Nephron progenitor cell (in vitro differentiated cells): Measurements from ENCODE around the gene KCNK3.
A peak's percentile ranks its signal among the peaks of the same experiment; 100 is the strongest.
"Not testable (repeated sequence)": the region's sequence is repeated elsewhere in the genome, so short reads cannot be mapped to it uniquely, and the experiment has no call there.

Experiments
- DNase-seq: peaks from one replicate; pipeline ENCODE4 v3.0.0; 2021
- H3K27ac Mint-ChIP-seq: 2 replicates; pipeline ENCODE4 v1.8.0; 2021; ENCODE audit warnings: mild to moderate bottlenecking, moderate library complexity, mixed read lengths
- H3K27me3 Mint-ChIP-seq: 2 replicates; pipeline ENCODE4 v1.8.0; 2021; ENCODE audit warnings: mild to moderate bottlenecking, low read depth, mixed read lengths; ENCODE audit not compliant: poor library complexity
- H3K36me3 Mint-ChIP-seq: 2 replicates; pipeline ENCODE4 v1.8.0; 2021; ENCODE audit warnings: low read depth, mixed read lengths
- H3K4me1 Mint-ChIP-seq: 2 replicates; pipeline ENCODE4 v1.8.0; 2021; ENCODE audit warnings: mixed read lengths
- H3K4me3 Mint-ChIP-seq: 2 replicates; pipeline ENCODE4 v1.8.0; 2021; ENCODE audit warnings: mild to moderate bottlenecking, moderate library complexity, mixed read lengths
- H3K9me3 Mint-ChIP-seq: 2 replicates; pipeline ENCODE4 v1.8.0; 2021; ENCODE audit warnings: mild to moderate bottlenecking, moderate library complexity, mixed read lengths
- CTCF ChIP-seq: fragments of 200-600 bp; sonication (generic); IDR thresholded peaks from 2 replicates; pipeline ENCODE4 v1.5.0; 2021; ENCODE audit warnings: antibody characterized with exemption

Gene KCNK3

GRCh38 chr2:26658691-26659346 is 33.7 kb upstream of the KCNK3 start:
- Mint-ChIP-seq H3K9me3 (peaks cover 34% of the 10 kb centered on the region), H3K36me3 (no peaks in the 10 kb centered on the region), H3K27me3 (peaks cover 14% of the 10 kb centered on the region), H3K4me1 (peaks cover 5% of the 10 kb centered on the region), H3K4me3 (no peak overlapping the region), H3K27ac (no peak overlapping the region)
- TF ChIP-seq CTCF = no peak
- DNase-seq = no peak

GRCh38 chr2:26660363-26660962 is 32.1 kb upstream of the KCNK3 start:
- Mint-ChIP-seq H3K27me3 (peaks cover 11% of the 10 kb centered on the region), H3K36me3 (no peaks in the 10 kb centered on the region), H3K4me1 (no peaks in the 10 kb centered on the region), H3K4me3 (no peak overlapping the region), H3K9me3 (peaks cover 42% of the 10 kb centered on the region), H3K27ac (no peak overlapping the region)
- DNase-seq = no peak
- no peak for TF ChIP-seq CTCF

- Mint-ChIP-seq H3K4me1 (peaks cover 16% of the 10 kb centered on the region), H3K9me3 (peaks cover 37% of the 10 kb centered on the region)
- not testable (repeated sequence) for DNase-seq, H3K27ac Mint-ChIP-seq, H3K36me3 Mint-ChIP-seq, H3K27me3 Mint-ChIP-seq, H3K4me3 Mint-ChIP-seq
These were observed 27.2 kb upstream of the KCNK3 start for GRCh38 chr2:26665296-26665695.

- H3K27ac Mint-ChIP-seq = no peak overlapping the region
- H3K4me1 Mint-ChIP-seq = peaks cover 19% of the 10 kb centered on the region
- no peak for DNase-seq
- H3K36me3 Mint-ChIP-seq = no peaks in the 10 kb centered on the region
- H3K9me3 Mint-ChIP-seq = peaks cover 24% of the 10 kb centered on the region
- H3K4me3 Mint-ChIP-seq = no peak overlapping the region
- TF ChIP-seq CTCF = no peak
- H3K27me3 Mint-ChIP-seq = peaks cover 11% of the 10 kb centered on the region
These were observed 25.9 kb upstream of the KCNK3 start for GRCh38 chr2:26666671-26667070.

- peaks cover 14% of the 10 kb centered on the region for H3K27me3 Mint-ChIP-seq
- H3K4me1 Mint-ChIP-seq = peaks cover 26% of the 10 kb centered on the region
- H3K4me3 Mint-ChIP-seq = no peak overlapping the region
- H3K9me3 Mint-ChIP-seq = peaks cover 21% of the 10 kb centered on the region
- no peaks in the 10 kb centered on the region for H3K36me3 Mint-ChIP-seq
- no peak overlapping the region for H3K27ac Mint-ChIP-seq
- no peak for TF ChIP-seq CTCF
- DNase-seq = no peak
These were observed 24.5 kb upstream of the KCNK3 start for GRCh38 chr2:26668041-26668440.

GRCh38 chr2:26668856-26669750 is 23.4 kb upstream of the KCNK3 start:
- Mint-ChIP-seq H3K27ac (peak overlapping the region; percentile 31), H3K4me3 (no peak overlapping the region), H3K27me3 (peaks cover 12% of the 10 kb centered on the region), H3K36me3 (no peaks in the 10 kb centered on the region), H3K9me3 (peaks cover 16% of the 10 kb centered on the region), H3K4me1 (peaks cover 26% of the 10 kb centered on the region)
- no peak for TF ChIP-seq CTCF
- no peak for DNase-seq
